Neural cell (in vitro differentiated cells): ENCODE data around the gene SORCS1. TPM values are rescaled to one million over a fixed set of nuclear protein-coding genes. Genes with fewer than 3 reads are reported as not detected.

ENCODE experiments used
- H2AFZ ChIP-seq: fragments of 200-600, 300-800 bp; sonication (generic), shearing (Covaris generic); 2 replicates; pipeline ENCODE4 v1.6.0; 2014; ENCODE audit warnings: low read depth, mild to moderate bottlenecking, antibody characterized with exemption, low read length, moderate library complexity
- H3F3A ChIP-seq: fragments of 200-600 bp; shearing (Covaris generic); 2 replicates; pipeline ENCODE4 v1.6.1; 2016; ENCODE audit warnings: mild to moderate bottlenecking, moderate library complexity, mixed read lengths, antibody characterized with exemption, low read length; ENCODE audit not compliant: insufficient read depth, poor library complexity, severe bottlenecking
- H3K27ac ChIP-seq: fragments of 200-600, 300-800 bp; sonication (generic), shearing (Covaris generic); 2 replicates; pipeline ENCODE4 v1.5.1; 2014; ENCODE audit warnings: mild to moderate bottlenecking, low read length, moderate library complexity
- H3K27me3 ChIP-seq: fragments of 300-800, 200-600 bp; sonication (generic), shearing (Covaris generic); 2 replicates; pipeline ENCODE4 v1.6.0; 2014; ENCODE audit warnings: mild to moderate bottlenecking, low read depth, low read length, moderate library complexity; ENCODE audit not compliant: insufficient read depth
- H3K36me3 ChIP-seq: fragments of 300-800, 200-600 bp; sonication (generic), shearing (Covaris generic); 2 replicates; pipeline ENCODE4 v1.5.1; 2014; ENCODE audit warnings: mild to moderate bottlenecking, antibody characterized with exemption, low read length, moderate library complexity; ENCODE audit not compliant: insufficient read depth
- H3K4me2 ChIP-seq: fragments of 300-800, 200-600 bp; sonication (generic), shearing (Covaris generic); 2 replicates; pipeline ENCODE4 v1.6.0; 2014; ENCODE audit warnings: mild to moderate bottlenecking, low read length
- H3K4me3 ChIP-seq: fragments of 300-800, 200-600 bp; sonication (generic), shearing (Covaris generic); 2 replicates; pipeline ENCODE4 v1.5.1; 2014; ENCODE audit warnings: mild to moderate bottlenecking, low read length, moderate library complexity
- H3K79me2 ChIP-seq: fragments of 200-600 bp; shearing (Covaris generic); replicated peaks from 2 replicates; pipeline ENCODE4 v1.6.0; 2014; ENCODE audit warnings: mild to moderate bottlenecking, low read length, moderate library complexity; ENCODE audit not compliant: insufficient read depth
- H3K9ac ChIP-seq: fragments of 300-800, 200-600 bp; sonication (generic), shearing (Covaris generic); 2 replicates; pipeline ENCODE4 v1.6.1; 2016; ENCODE audit warnings: mild to moderate bottlenecking, low read length, mixed read lengths
- H3K9me2 ChIP-seq: fragments of 200-600 bp; shearing (Covaris generic); 2 replicates; pipeline ENCODE4 v1.6.1; 2016; ENCODE audit warnings: mild to moderate bottlenecking, low read length, mixed read lengths; ENCODE audit not compliant: insufficient read depth
- H3K9me3 ChIP-seq: fragments of 200-600, 300-800 bp; sonication (generic), shearing (Covaris generic); 2 replicates; pipeline ENCODE4 v1.6.1; 2016; ENCODE audit warnings: mild to moderate bottlenecking, mixed run types, low read length, moderate library complexity, mixed read lengths
- H4K20me1 ChIP-seq: fragments of 200-600 bp; shearing (Covaris generic); 2 replicates; pipeline ENCODE4 v1.6.1; 2016; ENCODE audit warnings: mild to moderate bottlenecking, mixed run types; ENCODE audit not compliant: insufficient read depth
- EP300 ChIP-seq: fragments of 450-650 bp; conservative IDR thresholded peaks from 2 replicates; pipeline ENCODE4 v1.6.1; 2014; ENCODE audit warnings: antibody characterized with exemption, mild to moderate bottlenecking, moderate library complexity; ENCODE audit not compliant: poor library complexity, severe bottlenecking
- EZH2 ChIP-seq: fragments of 200-600, 300-800 bp; shearing (Covaris generic), sonication (generic); IDR thresholded peaks from 2 replicates; pipeline ENCODE4 v1.6.1; 2014; ENCODE audit warnings: antibody characterized with exemption, low read length, borderline replicate concordance, mild to moderate bottlenecking; ENCODE audit not compliant: insufficient read depth, poor library complexity, severe bottlenecking
- MXI1 ChIP-seq: fragments of 450-650 bp; conservative IDR thresholded peaks from 2 replicates; pipeline ENCODE4 v1.6.1; 2014; ENCODE audit warnings: antibody characterized with exemption, mild to moderate bottlenecking; ENCODE audit not compliant: poor library complexity, severe bottlenecking
- POLR2AphosphoS5 ChIP-seq: IDR thresholded peaks from 2 replicates; pipeline ENCODE4 v1.6.1; 2012
- RAD21 ChIP-seq: fragments of 450-650 bp; conservative IDR thresholded peaks from 2 replicates; pipeline ENCODE4 v1.6.1; 2014; ENCODE audit warnings: antibody characterized with exemption, mild to moderate bottlenecking, moderate library complexity
- SMC3 ChIP-seq: fragments of 450-650 bp; conservative IDR thresholded peaks from 2 replicates; pipeline ENCODE4 v1.6.1; 2014; ENCODE audit warnings: antibody characterized with exemption, mild to moderate bottlenecking, moderate library complexity; ENCODE audit not compliant: poor library complexity
- polyA plus RNA-seq: library from polyadenylated mRNA; depleted of rRNA; stranded (reverse); fragments of >200 nt; gene quantifications from 2 replicates; pipeline ENCODE4 v1.2.3, GENCODE V29; 2014
- TF ChIP-seq, protein P1 (sequence below): fragments of 450-650 bp; IDR thresholded peaks from 2 replicates; pipeline ENCODE4 v1.5.1; 2014; ENCODE audit warnings: antibody characterized with exemption, mild to moderate bottlenecking, moderate library complexity; ENCODE audit not compliant: poor library complexity, severe bottlenecking
- TF ChIP-seq, protein P2 (sequence below): IDR thresholded peaks from 2 replicates; pipeline ENCODE4 v1.6.1; 2012; ENCODE audit warnings: borderline replicate concordance

The SORCS1 gene
- polyA plus RNA-seq, 1 donor from 2014 or later, result 27.0 TPM

DNA sequence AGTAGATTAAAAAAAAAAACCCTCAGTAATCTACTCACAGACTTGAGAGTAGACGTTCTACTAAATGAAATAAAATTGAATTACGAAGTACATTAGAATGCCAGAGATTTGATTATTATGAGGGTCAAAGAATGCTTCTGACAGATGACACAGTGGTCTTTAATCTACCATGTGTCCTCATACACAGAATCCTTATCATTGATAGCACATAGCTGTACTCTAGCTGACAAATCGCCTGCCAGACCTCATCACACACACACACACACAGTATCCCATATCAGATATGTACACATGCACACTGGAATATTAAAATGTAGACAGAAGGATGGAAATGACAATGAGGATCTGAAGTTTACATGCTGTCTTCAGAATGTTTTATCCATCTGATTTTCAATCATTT lies 104.6 kb downstream of the SORCS1 start (continued):
- TF ChIP-seq, protein P1, sequence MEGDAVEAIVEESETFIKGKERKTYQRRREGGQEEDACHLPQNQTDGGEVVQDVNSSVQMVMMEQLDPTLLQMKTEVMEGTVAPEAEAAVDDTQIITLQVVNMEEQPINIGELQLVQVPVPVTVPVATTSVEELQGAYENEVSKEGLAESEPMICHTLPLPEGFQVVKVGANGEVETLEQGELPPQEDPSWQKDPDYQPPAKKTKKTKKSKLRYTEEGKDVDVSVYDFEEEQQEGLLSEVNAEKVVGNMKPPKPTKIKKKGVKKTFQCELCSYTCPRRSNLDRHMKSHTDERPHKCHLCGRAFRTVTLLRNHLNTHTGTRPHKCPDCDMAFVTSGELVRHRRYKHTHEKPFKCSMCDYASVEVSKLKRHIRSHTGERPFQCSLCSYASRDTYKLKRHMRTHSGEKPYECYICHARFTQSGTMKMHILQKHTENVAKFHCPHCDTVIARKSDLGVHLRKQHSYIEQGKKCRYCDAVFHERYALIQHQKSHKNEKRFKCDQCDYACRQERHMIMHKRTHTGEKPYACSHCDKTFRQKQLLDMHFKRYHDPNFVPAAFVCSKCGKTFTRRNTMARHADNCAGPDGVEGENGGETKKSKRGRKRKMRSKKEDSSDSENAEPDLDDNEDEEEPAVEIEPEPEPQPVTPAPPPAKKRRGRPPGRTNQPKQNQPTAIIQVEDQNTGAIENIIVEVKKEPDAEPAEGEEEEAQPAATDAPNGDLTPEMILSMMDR, result no peak

DNA sequence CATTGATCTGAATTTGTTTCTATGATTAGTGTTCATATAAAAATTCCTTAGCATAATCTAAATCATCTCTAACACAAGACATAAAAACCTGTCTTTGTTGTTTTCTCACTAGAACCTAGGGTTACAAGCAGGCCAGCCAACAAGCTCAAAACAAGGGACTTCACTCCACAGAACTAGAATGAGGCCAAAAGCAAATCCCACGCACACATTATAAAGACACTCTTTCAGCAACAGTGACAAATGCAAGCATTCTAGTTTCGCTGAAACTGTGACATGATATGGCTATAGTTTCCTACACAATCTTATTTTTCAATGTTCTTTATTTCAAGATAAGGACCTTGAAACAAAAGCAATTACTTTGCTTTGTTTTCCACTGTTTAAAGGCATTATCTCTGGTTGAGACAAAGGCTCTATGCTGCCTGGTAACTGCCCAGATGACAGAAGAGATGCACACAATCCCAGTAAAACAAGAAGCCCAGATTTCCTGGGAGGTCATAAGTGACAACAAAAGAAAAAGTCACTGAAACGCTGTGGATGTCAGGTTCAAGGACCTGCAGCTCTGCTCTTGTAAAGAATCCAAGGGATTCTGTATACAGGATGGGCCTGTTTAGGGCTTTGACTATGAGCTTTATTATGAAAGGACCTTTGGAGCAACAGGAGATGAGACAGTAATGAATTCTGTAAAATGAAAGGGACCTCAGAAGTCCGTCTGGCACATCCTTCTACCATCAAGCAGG lies 105.3 kb downstream of the SORCS1 start:
- Histone ChIP-seq H3K27me3 (no peaks in the 10 kb centered on the region), H3K4me3 (no peak overlapping the region), H3K36me3 (no peaks in the 10 kb centered on the region), H3K79me2 (no peaks in the 10 kb centered on the region), H2AFZ (no peak overlapping the region), H3K9ac (no peak overlapping the region), H3K9me2 (no peaks in the 10 kb centered on the region), H3K27ac (no peak overlapping the region), H3K9me3 (no peaks in the 10 kb centered on the region), H3K4me2 (no peak overlapping the region), H3F3A (no peaks in the 10 kb centered on the region), H4K20me1 (no peaks in the 10 kb centered on the region)
- TF ChIP-seq, protein P1, result no peak
- no peak for TF ChIP-seq EP300
- TF ChIP-seq, protein P2, sequence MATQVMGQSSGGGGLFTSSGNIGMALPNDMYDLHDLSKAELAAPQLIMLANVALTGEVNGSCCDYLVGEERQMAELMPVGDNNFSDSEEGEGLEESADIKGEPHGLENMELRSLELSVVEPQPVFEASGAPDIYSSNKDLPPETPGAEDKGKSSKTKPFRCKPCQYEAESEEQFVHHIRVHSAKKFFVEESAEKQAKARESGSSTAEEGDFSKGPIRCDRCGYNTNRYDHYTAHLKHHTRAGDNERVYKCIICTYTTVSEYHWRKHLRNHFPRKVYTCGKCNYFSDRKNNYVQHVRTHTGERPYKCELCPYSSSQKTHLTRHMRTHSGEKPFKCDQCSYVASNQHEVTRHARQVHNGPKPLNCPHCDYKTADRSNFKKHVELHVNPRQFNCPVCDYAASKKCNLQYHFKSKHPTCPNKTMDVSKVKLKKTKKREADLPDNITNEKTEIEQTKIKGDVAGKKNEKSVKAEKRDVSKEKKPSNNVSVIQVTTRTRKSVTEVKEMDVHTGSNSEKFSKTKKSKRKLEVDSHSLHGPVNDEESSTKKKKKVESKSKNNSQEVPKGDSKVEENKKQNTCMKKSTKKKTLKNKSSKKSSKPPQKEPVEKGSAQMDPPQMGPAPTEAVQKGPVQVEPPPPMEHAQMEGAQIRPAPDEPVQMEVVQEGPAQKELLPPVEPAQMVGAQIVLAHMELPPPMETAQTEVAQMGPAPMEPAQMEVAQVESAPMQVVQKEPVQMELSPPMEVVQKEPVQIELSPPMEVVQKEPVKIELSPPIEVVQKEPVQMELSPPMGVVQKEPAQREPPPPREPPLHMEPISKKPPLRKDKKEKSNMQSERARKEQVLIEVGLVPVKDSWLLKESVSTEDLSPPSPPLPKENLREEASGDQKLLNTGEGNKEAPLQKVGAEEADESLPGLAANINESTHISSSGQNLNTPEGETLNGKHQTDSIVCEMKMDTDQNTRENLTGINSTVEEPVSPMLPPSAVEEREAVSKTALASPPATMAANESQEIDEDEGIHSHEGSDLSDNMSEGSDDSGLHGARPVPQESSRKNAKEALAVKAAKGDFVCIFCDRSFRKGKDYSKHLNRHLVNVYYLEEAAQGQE, result no peak

DNA sequence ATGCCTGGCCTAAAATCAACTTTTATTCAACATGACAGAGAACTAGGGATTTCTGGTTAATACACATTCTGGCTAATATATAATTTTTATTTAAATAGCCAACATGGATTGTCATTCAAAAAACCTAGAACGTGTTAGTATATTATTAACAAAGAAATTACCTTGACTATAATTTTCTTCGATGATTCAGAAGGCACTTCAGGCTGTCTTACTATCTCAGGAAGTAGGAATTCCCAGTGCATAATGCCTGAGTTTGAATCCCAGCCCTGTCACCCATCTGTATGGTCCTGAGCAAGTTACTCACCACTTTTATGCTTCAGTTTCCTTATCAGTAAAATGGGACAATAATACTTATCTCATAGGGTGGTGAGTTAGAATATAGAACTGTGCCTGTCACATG lies 106.2 kb downstream of the SORCS1 start:
- Histone ChIP-seq H3K4me3 (no peak overlapping the region), H3K4me2 (no peak overlapping the region), H3K36me3 (no peaks in the 10 kb centered on the region), H3K9ac (no peak overlapping the region), H2AFZ (no peak overlapping the region), H3K9me2 (no peaks in the 10 kb centered on the region), H3K79me2 (no peaks in the 10 kb centered on the region), H4K20me1 (no peaks in the 10 kb centered on the region), H3F3A (no peaks in the 10 kb centered on the region), H3K9me3 (no peaks in the 10 kb centered on the region), H3K27ac (no peak overlapping the region), H3K27me3 (no peaks in the 10 kb centered on the region)
- no peak for TF ChIP-seq RAD21
- no peak for TF ChIP-seq EP300
- TF ChIP-seq POLR2AphosphoS5, result no peak
- TF ChIP-seq MXI1, result no peak
- TF ChIP-seq, protein P1, result no peak
- no peak for TF ChIP-seq EZH2
- no peak for TF ChIP-seq SMC3
